ENCODE measurements around the gene IRS2. TPM values are rescaled to one million over a fixed set of nuclear protein-coding genes. Genes with fewer than 3 reads are reported as not detected.

The IRS2 gene
- total RNA-seq, 2 donors from 2014 or later: 11.4 to 22.7 TPM

- 11 to 13% methylated on average over 7 of the region's 7 CpGs for WGBS, 2 donors
- intact Hi-C loops (cut with DNase I): no loop called here
- H3K4me1 ChIP-seq: peaks cover 13% of the 10 kb centered on the region
- DNase-seq (peak in 3 of 4 donors; percentile 42 to 50 (median 43)), ATAC-seq (no peak)
- TF ChIP-seq POLR2A (IDR thresholded peaks at IDR 0.05): no peak
- TF ChIP-seq CTCF (IDR thresholded peaks at IDR 0.05): peak in 6 of 7 experiments; percentile 25 to 48 (median 42)
- H3K27ac ChIP-seq: peak overlapping the region in 1 of 4 donors; percentile 32
- H3K9me3 ChIP-seq: no peaks in the 10 kb centered on the region
- H3K4me3 ChIP-seq: no peak overlapping the region
- H3K36me3 ChIP-seq (replicated peaks in 1 of 2; ENCODE audit: insufficient read depth in 1 of 2, low read depth in 2 of 2): no peaks in the 10 kb centered on the region
- no peaks in the 10 kb centered on the region for H3K27me3 ChIP-seq
These were observed 4.7 kb upstream of the IRS2 start for GRCh38 chr13:109790942-109791605.

- Histone ChIP-seq H3K4me1 (peaks cover 15% of the 10 kb centered on the region), H3K36me3 (replicated peaks in 1 of 2; ENCODE audit: insufficient read depth in 1 of 2, low read depth in 2 of 2) (no peaks in the 10 kb centered on the region), H3K27me3 (no peaks in the 10 kb centered on the region), H3K4me3 (no peak overlapping the region), H3K9me3 (no peaks in the 10 kb centered on the region), H3K27ac (no peak overlapping the region)
- TF ChIP-seq CTCF (IDR thresholded peaks at IDR 0.05) (no peak), POLR2A (IDR thresholded peaks at IDR 0.05) (no peak)
- intact Hi-C loops (cut with DNase I): no loop called here
- DNase-seq (no peak), ATAC-seq (no peak)
- WGBS, 2 donors: 48 to 49% methylated on average over 1 of the region's 1 CpG
These were observed 3.7 kb upstream of the IRS2 start for GRCh38 chr13:109790086-109790485.

- intact Hi-C loops (cut with DNase I): no loop called here
- H3K36me3 ChIP-seq (replicated peaks in 1 of 2; ENCODE audit: insufficient read depth in 1 of 2, low read depth in 2 of 2): no peaks in the 10 kb centered on the region
- H3K27me3 ChIP-seq: no peaks in the 10 kb centered on the region
- ATAC-seq (no peak), DNase-seq (peak in 3 of 4 donors; percentile 40 to 58 (median 48))
- no peak for TF ChIP-seq POLR2A (IDR thresholded peaks at IDR 0.05)
- no peak for TF ChIP-seq CTCF (IDR thresholded peaks at IDR 0.05)
- H3K4me3 ChIP-seq: no peak overlapping the region
- WGBS, 2 donors: 6 to 12% methylated on average over 2 of the region's 2 CpGs
- H3K9me3 ChIP-seq: no peaks in the 10 kb centered on the region
- H3K27ac ChIP-seq: peak overlapping the region in 2 of 4 donors; percentile 19 to 47
- peaks cover 19% of the 10 kb centered on the region for H3K4me1 ChIP-seq
These were observed 2.9 kb upstream of the IRS2 start for GRCh38 chr13:109789262-109789661.

- H3K4me3 ChIP-seq: no peak overlapping the region
- H3K27me3 ChIP-seq: no peaks in the 10 kb centered on the region
- no peaks in the 10 kb centered on the region for H3K9me3 ChIP-seq
- 60 to 73% methylated on average over 7 of the region's 7 CpGs for WGBS, 2 donors
- H3K4me1 ChIP-seq: peaks cover 26% of the 10 kb centered on the region
- intact Hi-C loops (cut with DNase I): no loop called here
- no peak for DNase-seq
- peak overlapping the region in 3 of 4 donors; percentile 17 to 47 (median 19) for H3K27ac ChIP-seq
- no peak for ATAC-seq
- TF ChIP-seq CTCF (IDR thresholded peaks at IDR 0.05): no peak
- TF ChIP-seq POLR2A (IDR thresholded peaks at IDR 0.05): no peak
- H3K36me3 ChIP-seq (replicated peaks in 1 of 2; ENCODE audit: insufficient read depth in 1 of 2, low read depth in 2 of 2): no peaks in the 10 kb centered on the region
These were observed 2.2 kb upstream of the IRS2 start for GRCh38 chr13:109788372-109789111.

Measured in body of pancreas (tissue), 4 donors.